Central memory CD8-positive, alpha-beta T cell (primary cell): ENCODE data around the gene EPHB2.

Source experiments
- ATAC-seq: fragments of 150-1000 bp; cut with Tn5 transposase; replicated peaks from 2 replicates; pipeline ENCODE4 v1.10.0; 2022; ENCODE audit warnings: mild to moderate bottlenecking, moderate FRiP score, moderate number of reproducible peaks; ENCODE audit not compliant: poor library complexity, severe bottlenecking; ENCODE audit errors: extremely low read depth
- DNase-seq, 2 donors: peaks; one replicate each; pipeline ENCODE4 v3.0.0; 2021; ENCODE audit warnings: low spot score in 2 of 2
- H3K27ac Mint-ChIP-seq: one replicate; pipeline ENCODE4 v1.8.0; 2022; ENCODE audit warnings: low read depth, mild to moderate bottlenecking, moderate library complexity, mixed read lengths
- H3K27me3 Mint-ChIP-seq: one replicate; pipeline ENCODE4 v1.8.0; 2022; ENCODE audit warnings: mixed read lengths
- H3K36me3 Mint-ChIP-seq: one replicate; pipeline ENCODE4 v1.8.0; 2022; ENCODE audit warnings: mild to moderate bottlenecking, moderate library complexity, mixed read lengths; ENCODE audit not compliant: insufficient read depth
- H3K4me1 Mint-ChIP-seq: one replicate; pipeline ENCODE4 v1.8.0; 2022; ENCODE audit warnings: mixed read lengths
- H3K4me3 Mint-ChIP-seq: one replicate; pipeline ENCODE4 v1.8.0; 2022; ENCODE audit warnings: mild to moderate bottlenecking, moderate library complexity, mixed read lengths
- H3K9me3 Mint-ChIP-seq: one replicate; pipeline ENCODE4 v1.8.0; 2022; ENCODE audit warnings: mixed read lengths

The EPHB2 gene

GRCh38 chr1:22963044-22963677 is 252.5 kb downstream of the EPHB2 start:
- Mint-ChIP-seq H3K27ac (no peak overlapping the region), H3K4me3 (no peak overlapping the region), H3K36me3 (peaks cover 2% of the 10 kb centered on the region), H3K4me1 (no peaks in the 10 kb centered on the region), H3K9me3 (no peaks in the 10 kb centered on the region), H3K27me3 (peaks cover 18% of the 10 kb centered on the region)
- ATAC-seq (no peak), DNase-seq (no peak)

- no peak for DNase-seq
- H3K36me3 Mint-ChIP-seq: no peaks in the 10 kb centered on the region
- no peak for ATAC-seq
- H3K9me3 Mint-ChIP-seq: no peaks in the 10 kb centered on the region
- no peak overlapping the region for H3K27ac Mint-ChIP-seq
- peaks cover 44% of the 10 kb centered on the region for H3K27me3 Mint-ChIP-seq
- H3K4me3 Mint-ChIP-seq: no peak overlapping the region
- no peaks in the 10 kb centered on the region for H3K4me1 Mint-ChIP-seq
Observed at GRCh38 chr1:22966309-22966708, 255.7 kb downstream of the EPHB2 start.

- Mint-ChIP-seq H3K4me1 (no peaks in the 10 kb centered on the region), H3K27me3 (peaks cover 55% of the 10 kb centered on the region), H3K36me3 (no peaks in the 10 kb centered on the region), H3K4me3 (no peak overlapping the region), H3K9me3 (no peaks in the 10 kb centered on the region), H3K27ac (no peak overlapping the region)
- ATAC-seq (no peak), DNase-seq (no peak)
Observed at GRCh38 chr1:22967833-22968232, 257.2 kb downstream of the EPHB2 start.

DNA sequence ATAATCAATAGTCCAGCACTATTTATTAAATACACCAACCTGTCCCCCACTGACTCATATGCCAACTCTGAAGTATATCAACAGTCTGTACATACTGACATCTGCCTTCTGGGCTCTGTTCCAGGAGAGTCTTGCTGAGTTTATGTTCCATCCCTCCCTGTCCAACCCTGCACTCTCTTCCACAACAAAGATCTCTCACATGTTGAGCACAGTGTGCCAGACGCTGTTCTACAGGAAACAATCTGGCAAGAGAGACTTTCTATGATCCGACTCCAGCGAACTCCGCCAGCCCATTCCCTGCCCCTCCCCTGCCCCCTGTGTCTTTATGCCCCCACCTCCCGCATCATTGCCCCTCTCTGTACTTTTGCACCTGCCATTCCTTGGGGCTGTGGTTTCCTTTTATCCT is 258.7 kb downstream of the EPHB2 start:
- Mint-ChIP-seq H3K4me1 (no peaks in the 10 kb centered on the region), H3K36me3 (no peaks in the 10 kb centered on the region), H3K9me3 (no peaks in the 10 kb centered on the region), H3K27ac (no peak overlapping the region), H3K4me3 (no peak overlapping the region), H3K27me3 (peaks cover 57% of the 10 kb centered on the region)
- ATAC-seq (no peak), DNase-seq (no peak)

DNA sequence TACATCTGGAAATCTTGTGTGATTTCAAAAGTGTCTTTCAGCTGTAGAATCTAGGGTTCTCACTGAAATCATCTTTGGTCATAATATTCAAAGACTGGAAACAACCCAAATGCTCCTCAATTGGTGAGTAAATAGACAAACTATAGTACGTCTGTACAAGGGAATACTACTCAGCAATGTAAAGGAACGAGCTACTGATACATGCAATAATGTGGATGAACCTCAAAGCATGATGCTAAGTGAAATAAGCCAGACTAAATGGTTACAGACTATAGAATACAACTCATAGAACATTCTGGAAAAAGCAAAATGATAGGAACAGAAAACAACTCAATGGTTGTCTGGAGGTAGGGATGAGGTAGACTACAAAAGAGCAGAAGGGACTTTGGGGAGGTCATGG is 259.5 kb downstream of the EPHB2 start:
- H3K4me1 Mint-ChIP-seq: no peaks in the 10 kb centered on the region
- no peak for ATAC-seq
- H3K9me3 Mint-ChIP-seq: no peaks in the 10 kb centered on the region
- H3K27me3 Mint-ChIP-seq: peaks cover 64% of the 10 kb centered on the region
- H3K36me3 Mint-ChIP-seq: no peaks in the 10 kb centered on the region
- no peak overlapping the region for H3K27ac Mint-ChIP-seq
- H3K4me3 Mint-ChIP-seq: no peak overlapping the region
- no peak for DNase-seq
